IMR-90 (cell line): ENCODE results near the gene SGSM2. TPM values are rescaled to one million over a fixed set of nuclear protein-coding genes. Genes with fewer than 3 reads are reported as not detected.

Experiments used
- ATAC-seq: fragments of 200-7000 bp; cut with Tn5 transposase; 2 replicates; pipeline ENCODE4 v1.9.1; 2020; ENCODE audit warnings: low read depth, mild to moderate bottlenecking, moderate library complexity
- BruUV-seq: library from RNA; stranded (reverse); fragments of 400-500 nt; replicated peaks from 2 replicates; lab custom pipeline; 2021; lab: Mats Ljungman, UMichigan
- CTCF ChIA-PET: fragments of 300-600 bp; formaldehyde crosslinking; extraction: SDS; loops from one replicate; lab custom pipeline; 2021; ENCODE audit warnings: antibody characterized with exemption; lab: Yijun Ruan, JAX
- POLR2A ChIA-PET: fragments of 300-600 bp; sonication (Branson Sonifier 250); formaldehyde crosslinking; loops from one replicate; lab custom pipeline; 2022; ENCODE audit warnings: antibody characterized with exemption; ENCODE audit not compliant: unreplicated experiment; lab: Charles Lee
- DNase-seq: peaks from one replicate; pipeline ENCODE4 v3.0.0; 2013
- H2AFZ ChIP-seq: replicated peaks from 2 replicates; pipeline ENCODE3; 2013; ENCODE audit warnings: low read length, mild to moderate bottlenecking; ENCODE audit not compliant: poor library complexity
- H2AK5ac ChIP-seq: 2 replicates; pipeline ENCODE4 v1.6.1; 2013; ENCODE audit warnings: low read depth, low read length, inconsistent platforms
- H2AK9ac ChIP-seq: replicated peaks from 2 replicates; pipeline ENCODE3; 2013; ENCODE audit warnings: mild to moderate bottlenecking, low read depth, low read length, moderate library complexity; ENCODE audit not compliant: poor library complexity
- H2BK120ac ChIP-seq: 2 replicates; pipeline ENCODE4 v1.6.1; 2013; ENCODE audit warnings: low read depth, low read length, inconsistent platforms
- H2BK15ac ChIP-seq: 3 replicates; pipeline ENCODE4 v1.6.1; 2013; ENCODE audit warnings: low read depth, low read length, inconsistent platforms
- H2BK20ac ChIP-seq: 2 replicates; pipeline ENCODE4 v1.6.1; 2013; ENCODE audit warnings: low read depth, mild to moderate bottlenecking, inconsistent platforms, low read length, moderate library complexity
- H2BK5ac ChIP-seq: 2 replicates; pipeline ENCODE4 v1.6.1; 2013; ENCODE audit warnings: mild to moderate bottlenecking, low read depth, low read length, inconsistent platforms; ENCODE audit not compliant: poor library complexity, severe bottlenecking
- H3K14ac ChIP-seq: replicated peaks from 2 replicates; pipeline ENCODE4 v1.6.1; 2013; ENCODE audit warnings: low read depth, low read length, inconsistent platforms
- H3K18ac ChIP-seq: 2 replicates; pipeline ENCODE4 v1.6.1; 2013; ENCODE audit warnings: low read depth, low read length, control low read depth
- H3K23ac ChIP-seq: 2 replicates; pipeline ENCODE4 v1.6.1; 2013; ENCODE audit warnings: low read depth, low read length, inconsistent platforms
- H3K27ac ChIP-seq: 2 replicates; pipeline ENCODE4 v1.5.1; 2013; ENCODE audit warnings: mild to moderate bottlenecking, control low read depth, low read length; ENCODE audit not compliant: insufficient read depth
- H3K27me3 ChIP-seq: 2 replicates; pipeline ENCODE4 v1.6.1; 2013; ENCODE audit warnings: low read length; ENCODE audit not compliant: control insufficient read depth, insufficient read depth
- H3K36me3 ChIP-seq: 2 replicates; pipeline ENCODE4 v1.6.1; 2013; ENCODE audit warnings: low read length, mixed read lengths; ENCODE audit not compliant: control insufficient read depth, insufficient read depth
- H3K4ac ChIP-seq: 2 replicates; pipeline ENCODE4 v1.6.1; 2013; ENCODE audit warnings: low read depth, low read length, inconsistent platforms
- H3K4me1 ChIP-seq: 2 replicates; pipeline ENCODE4 v1.6.1; 2013; ENCODE audit warnings: low read length, mixed read lengths; ENCODE audit not compliant: control insufficient read depth, insufficient read depth
- H3K4me2 ChIP-seq: 2 replicates; pipeline ENCODE4 v1.6.1; 2013; ENCODE audit warnings: low read depth, mild to moderate bottlenecking, control low read depth, low read length, moderate library complexity
- H3K4me3 ChIP-seq: 2 replicates; pipeline ENCODE4 v1.5.1; 2013; ENCODE audit warnings: low read depth, mild to moderate bottlenecking, control low read depth, low read length, moderate library complexity; ENCODE audit not compliant: insufficient read depth
- H3K56ac ChIP-seq: 2 replicates; pipeline ENCODE4 v1.6.1; 2013; ENCODE audit warnings: low read length, inconsistent platforms; ENCODE audit not compliant: insufficient read depth; ENCODE audit errors: extremely low read depth
- H3K79me1 ChIP-seq, 2 experiments: 2 replicates each; pipeline ENCODE4 v1.6.1; 2013; ENCODE audit warnings: low read length in 2 of 2, inconsistent platforms in 1 of 2, low read depth in 1 of 2
- H3K9ac ChIP-seq: 2 replicates; pipeline ENCODE4 v1.6.1; 2013; ENCODE audit warnings: low read depth, low read length, control low read depth
- H3K9me1 ChIP-seq: 2 replicates; pipeline ENCODE4 v1.6.1; 2013; ENCODE audit warnings: low read length, inconsistent platforms; ENCODE audit not compliant: insufficient read depth
- H3K9me3 ChIP-seq: 2 replicates; pipeline ENCODE4 v1.6.1; 2013; ENCODE audit warnings: low read length; ENCODE audit not compliant: control insufficient read depth, insufficient read depth
- H4K20me1 ChIP-seq: 2 replicates; pipeline ENCODE4 v1.6.1; 2013; ENCODE audit warnings: low read length, inconsistent platforms; ENCODE audit not compliant: insufficient read depth
- H4K5ac ChIP-seq: 2 replicates; pipeline ENCODE4 v1.6.1; 2013; ENCODE audit warnings: mild to moderate bottlenecking, low read depth, low read length, control low read depth
- H4K8ac ChIP-seq, 2 experiments: 2 replicates each; pipeline ENCODE4 v1.6.1; 2013; ENCODE audit warnings: low read depth in 2 of 2, low read length in 2 of 2, control low read depth in 1 of 2, inconsistent platforms in 1 of 2
- H4K91ac ChIP-seq: 2 replicates; pipeline ENCODE4 v1.6.1; 2013; ENCODE audit warnings: low read depth, low read length, inconsistent platforms; ENCODE audit not compliant: insufficient read depth
- BHLHE40 ChIP-seq: fragments of 150-350 bp; IDR thresholded peaks from 2 replicates; pipeline ENCODE4 v1.6.1; 2016; ENCODE audit warnings: mild to moderate bottlenecking, low read depth, low read length
- CEBPB ChIP-seq: IDR thresholded peaks from 2 replicates; pipeline ENCODE4 v1.6.1; 2012; ENCODE audit warnings: low read depth, low read length, improper control_type of control experiment
- CHD1 ChIP-seq: IDR thresholded peaks from 2 replicates; pipeline ENCODE4 v1.6.1; 2012; ENCODE audit warnings: low read depth, low read length, improper control_type of control experiment
- FOS ChIP-seq: fragments of 150-350 bp; IDR thresholded peaks from 2 replicates; pipeline ENCODE4 v1.6.1; 2016; ENCODE audit warnings: low read depth, low read length
- MAFK ChIP-seq: IDR thresholded peaks from 2 replicates; pipeline ENCODE4 v1.6.1; 2012; ENCODE audit warnings: low read depth, low read length, improper control_type of control experiment
- MAZ ChIP-seq: IDR thresholded peaks from 2 replicates; pipeline ENCODE4 v1.6.1; 2012; ENCODE audit warnings: low read depth, mild to moderate bottlenecking, low read length, improper control_type of control experiment, moderate library complexity, borderline replicate concordance
- MXI1 ChIP-seq: IDR thresholded peaks from 2 replicates; pipeline ENCODE4 v1.6.1; 2012; ENCODE audit warnings: low read depth, mild to moderate bottlenecking, low read length, moderate library complexity, borderline replicate concordance
- NFE2L2 ChIP-seq: fragments of 150-350 bp; IDR thresholded peaks from 2 replicates; pipeline ENCODE4 v1.6.1; 2016; ENCODE audit warnings: low read depth, mild to moderate bottlenecking, low read length
- POLR2A ChIP-seq: IDR thresholded peaks from 2 replicates; pipeline ENCODE4 v1.6.1; 2012; ENCODE audit warnings: mild to moderate bottlenecking, low read depth, low read length
- RAD21 ChIP-seq: IDR thresholded peaks from 2 replicates; pipeline ENCODE4 v1.6.1; 2012; ENCODE audit warnings: low read length, improper control_type of control experiment
- RCOR1 ChIP-seq: IDR thresholded peaks from 2 replicates; pipeline ENCODE4 v1.6.1; 2012; ENCODE audit warnings: mild to moderate bottlenecking, low read length, improper control_type of control experiment; ENCODE audit not compliant: insufficient replicate concordance
- RFX5 ChIP-seq: IDR thresholded peaks from 2 replicates; pipeline ENCODE4 v1.8.0; 2012; ENCODE audit warnings: low read depth, mild to moderate bottlenecking, low read length, moderate library complexity
- SMC3 ChIP-seq: fragments of 150-350 bp; IDR thresholded peaks from 2 replicates; pipeline ENCODE4 v1.6.1; 2016; ENCODE audit warnings: low read depth, mild to moderate bottlenecking, antibody characterized with exemption, low read length, moderate library complexity
- WGBS, 2 experiments: methylation state at CpG; one replicate each; pipeline versions ENCODE4 v1.1.5 to v1.1.7; 2013; ENCODE audit warnings: missing lambda C conversion rate in 2 of 2; ENCODE audit not compliant: insufficient read length in 1 of 2; ENCODE audit errors: extremely low coverage in 2 of 2; 5-methylcytosine and 5-hydroxymethylcytosine counted together
- dilution Hi-C: fragments of 300-500 bp; cut with HindIII; formaldehyde crosslinking; loops from one replicate; pipeline ENCODE4 v1.14.3; 2018; ENCODE audit warnings: low sequenced_read_pairs; ENCODE audit not compliant: unreplicated experiment
- in situ Hi-C: fragments of 300-500 bp; cut with MboI; formaldehyde crosslinking; loops from 3 replicates; pipeline ENCODE4 v1.14.3; 2019; ENCODE audit warnings: low sequenced_read_pairs, inconsistent platforms, mixed read lengths
- intact Hi-C: fragments of 100-400 bp; cut with micrococcal nuclease; formaldehyde crosslinking; loops from 2 replicates; pipeline ENCODE4 v1.10.0; 2022
- polyA plus RNA-seq, 3 experiments: library from polyadenylated mRNA; depleted of rRNA; stranded (reverse); fragments of >200 nt; gene quantifications; 2 replicates each; pipeline ENCODE4 v1.2.3, GENCODE V29; 2012; ENCODE audit warnings: low replicate concordance in 1 of 3
- total RNA-seq: library from RNA; depleted of rRNA; stranded (reverse); fragments of >200 nt; gene quantifications from 2 replicates; pipeline ENCODE4 v1.2.3, GENCODE V29; 2012
- TF ChIP-seq, protein P1 (sequence below): fragments of 150-350 bp; IDR thresholded peaks from 2 replicates; pipeline ENCODE4 v1.6.1; 2016; ENCODE audit warnings: low read depth, mild to moderate bottlenecking, low read length, moderate library complexity, borderline replicate concordance
- TF ChIP-seq, protein P2 (sequence below): conservative IDR thresholded peaks from 2 replicates; pipeline ENCODE4 v1.5.1; 2012; ENCODE audit warnings: mild to moderate bottlenecking, low read depth, low read length, improper control_type of control experiment
- TF ChIP-seq, protein P3 (sequence below): fragments of 150-350 bp; IDR thresholded peaks from 2 replicates; pipeline ENCODE4 v1.6.1; 2017; ENCODE audit warnings: mild to moderate bottlenecking, antibody characterized with exemption, low read length, low read depth

SGSM2 gene
- total and polyA plus RNA-seq, 2 of the 4 experiments (the other 2 are of a cell fraction) = 13.6 to 81.2 TPM

DNA sequence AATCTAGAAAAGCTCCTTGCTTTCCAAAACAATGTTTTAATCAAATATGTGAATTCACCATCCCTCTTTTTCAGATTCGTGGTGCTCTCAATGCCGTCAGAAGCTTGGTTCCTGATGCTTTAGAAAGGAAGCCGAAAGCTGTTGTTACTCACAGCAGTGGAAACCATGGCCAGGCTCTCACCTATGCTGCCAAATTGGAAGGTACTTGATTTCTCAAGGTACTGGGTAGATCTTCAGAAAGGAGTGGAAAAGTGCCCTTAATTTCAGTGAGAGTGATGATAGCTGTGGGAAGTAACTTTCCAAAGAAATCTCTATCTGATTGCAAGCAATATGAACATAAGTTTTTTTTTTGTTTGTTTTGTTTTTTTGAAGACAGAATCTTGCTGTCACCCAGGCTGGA, 19.5 kb upstream of the SGSM2 start:
- in situ Hi-C loops (no loop called here), dilution Hi-C loops (no loop called here), intact Hi-C loops (no loop called here)
- no peak overlapping the region for H3K23ac ChIP-seq
- TF ChIP-seq CEBPB = no peak
- TF ChIP-seq MAFK = no peak
- no peak for TF ChIP-seq RFX5
- no peak for TF ChIP-seq FOS
- no peak for TF ChIP-seq POLR2A
- TF ChIP-seq, protein P1, sequence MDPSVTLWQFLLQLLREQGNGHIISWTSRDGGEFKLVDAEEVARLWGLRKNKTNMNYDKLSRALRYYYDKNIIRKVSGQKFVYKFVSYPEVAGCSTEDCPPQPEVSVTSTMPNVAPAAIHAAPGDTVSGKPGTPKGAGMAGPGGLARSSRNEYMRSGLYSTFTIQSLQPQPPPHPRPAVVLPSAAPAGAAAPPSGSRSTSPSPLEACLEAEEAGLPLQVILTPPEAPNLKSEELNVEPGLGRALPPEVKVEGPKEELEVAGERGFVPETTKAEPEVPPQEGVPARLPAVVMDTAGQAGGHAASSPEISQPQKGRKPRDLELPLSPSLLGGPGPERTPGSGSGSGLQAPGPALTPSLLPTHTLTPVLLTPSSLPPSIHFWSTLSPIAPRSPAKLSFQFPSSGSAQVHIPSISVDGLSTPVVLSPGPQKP = no peak
- no peak for TF ChIP-seq RAD21
- no peak for TF ChIP-seq RCOR1
- no peak for TF ChIP-seq MXI1
- TF ChIP-seq, protein P2, sequence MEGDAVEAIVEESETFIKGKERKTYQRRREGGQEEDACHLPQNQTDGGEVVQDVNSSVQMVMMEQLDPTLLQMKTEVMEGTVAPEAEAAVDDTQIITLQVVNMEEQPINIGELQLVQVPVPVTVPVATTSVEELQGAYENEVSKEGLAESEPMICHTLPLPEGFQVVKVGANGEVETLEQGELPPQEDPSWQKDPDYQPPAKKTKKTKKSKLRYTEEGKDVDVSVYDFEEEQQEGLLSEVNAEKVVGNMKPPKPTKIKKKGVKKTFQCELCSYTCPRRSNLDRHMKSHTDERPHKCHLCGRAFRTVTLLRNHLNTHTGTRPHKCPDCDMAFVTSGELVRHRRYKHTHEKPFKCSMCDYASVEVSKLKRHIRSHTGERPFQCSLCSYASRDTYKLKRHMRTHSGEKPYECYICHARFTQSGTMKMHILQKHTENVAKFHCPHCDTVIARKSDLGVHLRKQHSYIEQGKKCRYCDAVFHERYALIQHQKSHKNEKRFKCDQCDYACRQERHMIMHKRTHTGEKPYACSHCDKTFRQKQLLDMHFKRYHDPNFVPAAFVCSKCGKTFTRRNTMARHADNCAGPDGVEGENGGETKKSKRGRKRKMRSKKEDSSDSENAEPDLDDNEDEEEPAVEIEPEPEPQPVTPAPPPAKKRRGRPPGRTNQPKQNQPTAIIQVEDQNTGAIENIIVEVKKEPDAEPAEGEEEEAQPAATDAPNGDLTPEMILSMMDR = no peak
- TF ChIP-seq BHLHE40 = no peak
- TF ChIP-seq MAZ = no peak
- TF ChIP-seq, protein P3, sequence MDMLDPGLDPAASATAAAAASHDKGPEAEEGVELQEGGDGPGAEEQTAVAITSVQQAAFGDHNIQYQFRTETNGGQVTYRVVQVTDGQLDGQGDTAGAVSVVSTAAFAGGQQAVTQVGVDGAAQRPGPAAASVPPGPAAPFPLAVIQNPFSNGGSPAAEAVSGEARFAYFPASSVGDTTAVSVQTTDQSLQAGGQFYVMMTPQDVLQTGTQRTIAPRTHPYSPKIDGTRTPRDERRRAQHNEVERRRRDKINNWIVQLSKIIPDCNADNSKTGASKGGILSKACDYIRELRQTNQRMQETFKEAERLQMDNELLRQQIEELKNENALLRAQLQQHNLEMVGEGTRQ = no peak
- TF ChIP-seq CHD1 = no peak
- TF ChIP-seq NFE2L2 = no peak
- TF ChIP-seq SMC3 = no peak
- no peaks in the 10 kb centered on the region for H3K9me1 ChIP-seq
- no peak for ATAC-seq
- no peak overlapping the region for H3K18ac ChIP-seq
- ChIA-PET POLR2A (no interaction called here), CTCF (no interaction called here)
- no peak for DNase-seq
- no peak overlapping the region for H4K5ac ChIP-seq
- H3K36me3 ChIP-seq = peaks cover 16% of the 10 kb centered on the region
- H3K9ac ChIP-seq = no peak overlapping the region
- H2BK5ac ChIP-seq = no peak overlapping the region
- no peak overlapping the region for H2BK15ac ChIP-seq
- H3K9me3 ChIP-seq = no peaks in the 10 kb centered on the region
- H3K27ac ChIP-seq = no peak overlapping the region
- H3K4me3 ChIP-seq = no peak overlapping the region
- H2AK9ac ChIP-seq = no peak overlapping the region
- no peak overlapping the region for H4K91ac ChIP-seq
- H3K79me1 ChIP-seq = no peaks in the 10 kb centered on the region
- H3K14ac ChIP-seq = no peak overlapping the region
- H3K4me2 ChIP-seq = no peak overlapping the region
- H4K20me1 ChIP-seq = no peaks in the 10 kb centered on the region
- no peak overlapping the region for H2AK5ac ChIP-seq
- H2BK120ac ChIP-seq = no peak overlapping the region
- no peaks in the 10 kb centered on the region for H3K27me3 ChIP-seq
- no TSS peak for BruUV-seq
- H3K4ac ChIP-seq = no peak overlapping the region
- H2AFZ ChIP-seq = no peak overlapping the region
- H3K4me1 ChIP-seq = no peaks in the 10 kb centered on the region
- H3K56ac ChIP-seq = no peak overlapping the region
- no CpG with 5 or more reads among the region's 3 CpGs for WGBS, 2 experiments
- H4K8ac ChIP-seq = no peak overlapping the region
- H2BK20ac ChIP-seq = no peak overlapping the region
